Activated naive CD4-positive, alpha-beta T cell (primary cell): Measurements from ENCODE around the gene MYO10.
A peak's percentile ranks its signal among the peaks of the same experiment; 100 is the strongest.
"Not testable (repeated sequence)": the region's sequence is repeated elsewhere in the genome, so short reads cannot be mapped to it uniquely, and the experiment has no call there.

ENCODE experiments used
- DNase-seq, 4 experiments: peaks; one replicate each; lab custom pipeline; 2025; lab: John Stamatoyannopoulos, UW

The MYO10 gene

GRCh38 chr5:16668631-16669030, 267.5 kb downstream of the MYO10 start:
- no peak for DNase-seq

GRCh38 chr5:16668194-16668593, 267.9 kb downstream of the MYO10 start:
- no peak for DNase-seq

DNA sequence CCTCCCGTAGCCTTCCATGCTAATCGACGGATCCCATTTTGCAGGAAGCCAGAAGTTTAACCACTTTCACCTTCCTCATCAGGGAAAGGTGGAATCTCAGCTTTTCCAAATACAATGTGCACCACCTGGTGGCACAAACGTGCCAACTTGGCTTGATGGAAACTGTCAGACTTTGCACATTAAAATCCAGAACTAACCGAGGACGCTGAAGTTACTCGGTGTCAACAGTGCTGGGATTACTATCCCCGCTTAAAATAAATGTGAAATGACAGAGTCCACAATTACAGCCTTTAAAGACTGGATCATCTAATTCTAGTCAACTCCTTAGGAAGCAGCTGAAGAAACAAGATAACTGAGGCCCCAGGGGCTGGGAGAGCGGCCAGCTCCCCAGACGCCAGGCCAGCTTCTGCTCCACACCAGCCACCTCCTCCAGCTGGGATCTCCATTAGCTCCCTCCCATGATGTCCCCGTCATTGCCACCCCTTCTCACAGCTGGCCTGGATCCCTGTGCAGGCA, 269.1 kb downstream of the MYO10 start:
- DNase-seq: peak in 2 of 4 experiments; percentile 2 to 28

DNA sequence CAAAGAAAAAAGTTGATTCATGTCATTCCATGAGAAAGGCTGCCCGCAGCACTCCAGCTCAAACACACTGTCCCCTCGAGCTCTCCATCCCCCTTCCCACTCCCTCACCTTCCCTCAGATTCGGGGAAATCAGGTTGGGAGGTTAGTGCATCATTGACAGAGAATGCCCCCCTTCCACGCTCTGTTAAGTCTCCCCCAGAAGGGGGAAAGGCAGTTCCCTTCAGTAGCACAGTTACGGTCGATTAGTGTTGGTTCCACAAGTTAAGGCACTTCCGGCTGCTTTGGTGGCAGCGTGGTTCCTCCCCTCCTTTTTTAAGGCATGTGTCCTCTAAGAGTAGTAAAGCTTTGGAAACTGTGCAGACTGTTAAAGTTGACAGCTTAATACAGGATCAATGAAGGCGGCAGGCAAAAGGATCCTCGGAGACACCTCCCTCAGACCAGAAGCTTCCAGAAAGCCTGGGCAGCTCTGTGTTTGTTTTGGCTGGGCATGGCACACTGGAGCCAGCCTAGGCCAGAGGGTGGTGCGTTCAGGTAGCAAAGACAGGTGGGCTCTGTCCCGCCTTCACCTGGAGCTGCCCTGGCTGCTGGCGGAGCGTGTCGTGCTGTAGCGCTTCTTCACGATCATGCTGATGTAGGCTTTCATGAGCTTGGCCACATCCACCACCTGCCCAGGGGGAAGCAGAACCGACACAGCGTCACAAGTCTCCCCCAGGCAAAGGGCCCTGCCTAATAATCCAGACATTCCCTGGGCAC, 269.8 kb downstream of the MYO10 start:
- no peak for DNase-seq

GRCh38 chr5:16665601-16666000, 270.5 kb downstream of the MYO10 start:
- DNase-seq: no peak

GRCh38 chr5:16664368-16664767, 271.7 kb downstream of the MYO10 start:
- no peak for DNase-seq

DNA sequence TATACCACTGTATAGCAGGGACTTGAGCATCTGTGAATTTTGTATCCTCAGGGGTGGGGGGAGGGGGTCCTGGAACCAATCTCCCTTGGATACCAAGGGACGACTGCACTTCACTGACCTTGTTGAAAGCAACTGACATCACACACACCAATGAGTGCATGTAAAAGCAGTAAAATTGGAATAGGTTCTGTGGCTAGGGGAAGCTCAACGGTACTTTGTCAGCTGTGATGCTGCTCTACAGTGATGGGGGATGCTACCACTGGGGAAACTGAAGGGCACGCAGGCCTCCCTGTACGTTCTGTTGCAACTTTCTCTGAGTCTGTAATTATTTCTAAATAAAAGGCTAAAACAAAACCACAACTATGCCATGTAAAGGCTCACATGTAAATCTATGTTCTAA, 272.2 kb downstream of the MYO10 start:
- DNase-seq: no peak

DNA sequence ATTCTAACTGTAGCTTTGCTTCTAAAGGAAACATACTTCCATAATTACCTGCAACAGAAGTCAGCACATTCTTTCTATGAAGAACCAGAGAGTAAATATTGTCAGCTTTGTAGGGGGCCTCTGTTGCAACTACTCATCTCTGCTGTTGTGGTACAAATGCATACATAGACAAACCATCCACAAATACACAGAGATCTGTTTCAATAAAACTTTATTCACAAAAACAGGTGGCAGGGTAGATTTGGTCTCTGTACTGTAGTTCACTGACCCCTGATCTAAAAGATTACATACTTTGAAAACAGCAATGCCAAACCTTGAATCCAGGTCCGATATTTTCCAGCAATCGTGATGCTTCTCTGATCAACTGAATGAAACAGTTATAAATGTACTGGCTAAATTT, 274.4 kb downstream of the MYO10 start:
- no peak for DNase-seq

- DNase-seq: no peak
Observed at GRCh38 chr5:16660982-16661381, 275.1 kb downstream of the MYO10 start.

DNA sequence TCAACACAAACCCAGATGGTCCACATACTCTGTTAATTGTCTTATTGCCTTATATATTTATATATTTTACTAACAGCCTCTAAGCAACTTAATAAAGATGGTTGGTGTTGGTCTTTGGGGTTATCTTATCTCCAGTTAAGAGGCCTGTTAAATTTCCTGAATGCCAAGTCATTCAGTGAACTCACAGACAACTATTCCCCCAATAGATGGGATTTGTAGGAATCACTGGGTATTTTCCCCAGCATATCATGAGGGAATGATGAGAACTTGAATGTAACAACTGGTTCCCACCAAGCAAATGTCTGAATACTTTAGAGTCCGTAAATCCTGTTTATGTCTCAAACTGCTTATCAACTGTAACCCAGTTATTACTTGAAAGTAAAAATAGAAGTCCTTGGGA, 276.6 kb downstream of the MYO10 start:
- DNase-seq: no peak

GRCh38 chr5:16656561-16657191, 279.4 kb downstream of the MYO10 start:
- no peak for DNase-seq

DNA sequence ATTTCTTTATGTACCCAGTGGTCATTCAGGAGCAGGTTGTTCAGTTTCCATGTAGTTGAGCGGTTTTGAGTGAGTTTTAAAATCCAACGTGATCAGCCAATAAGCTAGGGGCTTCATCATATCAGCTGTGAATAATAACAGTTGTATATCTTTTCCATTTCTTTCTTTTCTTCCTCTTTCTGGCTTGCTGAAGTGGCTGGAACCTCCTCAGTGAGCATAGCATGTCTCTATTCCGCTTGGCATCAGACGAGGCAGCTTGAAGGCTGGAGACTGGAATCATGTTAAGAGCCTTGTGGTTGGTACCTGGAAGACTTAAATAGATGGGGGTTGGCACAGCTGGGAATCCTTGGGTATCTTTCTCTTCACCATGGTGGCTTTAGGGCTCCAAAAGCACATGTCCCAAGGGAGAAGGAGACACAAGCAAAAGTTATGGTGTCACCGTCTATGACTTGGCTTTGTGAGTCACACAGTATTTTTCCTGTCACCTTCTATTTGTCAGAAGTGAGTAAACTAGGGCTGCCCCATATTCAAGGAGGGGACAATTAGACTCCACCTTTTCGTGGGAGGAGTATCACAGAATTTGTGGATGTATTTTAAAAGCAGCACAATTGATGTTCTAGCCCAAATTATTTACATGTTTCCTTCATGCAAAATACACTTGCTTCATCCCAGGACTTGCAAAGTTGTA, 281.3 kb downstream of the MYO10 start:
- no peak for DNase-seq

DNA sequence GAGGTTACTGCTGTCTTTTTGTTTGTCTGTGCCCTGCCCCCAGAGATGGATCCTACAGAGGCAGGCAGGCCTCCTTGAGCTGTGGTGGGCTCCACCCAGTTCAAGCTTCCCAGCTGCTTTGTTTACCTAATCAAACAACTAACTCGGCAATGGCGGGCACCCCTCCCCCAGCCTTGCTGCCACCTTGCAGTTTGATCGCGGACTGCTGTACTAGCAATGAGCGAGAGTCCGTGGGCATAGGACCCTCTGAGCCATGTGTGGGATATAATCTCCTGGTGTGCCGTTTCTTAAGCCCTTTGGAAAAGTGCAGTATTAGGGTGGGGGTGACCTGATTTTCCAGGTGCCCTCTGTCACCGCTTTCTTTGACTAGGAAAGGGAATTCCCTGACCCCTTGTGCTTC, 287.3 kb downstream of the MYO10 start:
- not testable (repeated sequence) for DNase-seq

GRCh38 chr5:16644301-16644889, 291.7 kb downstream of the MYO10 start:
- no peak for DNase-seq

DNA sequence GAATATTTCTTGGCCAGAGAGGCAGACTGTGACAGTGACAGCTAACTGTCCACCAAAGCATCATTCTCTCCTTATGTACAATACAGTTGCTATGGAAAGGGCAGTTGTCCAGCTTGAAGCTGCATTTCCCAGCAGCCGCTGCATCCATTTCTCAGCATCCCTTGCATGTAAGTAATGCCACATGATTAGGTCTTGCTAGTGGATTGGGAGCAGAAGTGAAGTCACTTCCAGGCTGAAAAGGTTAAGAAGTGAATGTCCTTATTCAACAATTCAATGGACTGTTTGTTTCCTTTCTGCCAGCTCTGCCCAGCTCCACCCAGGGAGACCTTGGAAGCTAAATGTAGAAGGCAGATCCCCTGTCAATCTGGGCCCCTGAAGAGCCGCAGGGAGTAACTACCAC, 293.2 kb downstream of the MYO10 start:
- no peak for DNase-seq

GRCh38 chr5:16639206-16639605, 296.9 kb downstream of the MYO10 start:
- DNase-seq: no peak

- DNase-seq: no peak
Observed at GRCh38 chr5:16628376-16628775, 307.7 kb downstream of the MYO10 start.

GRCh38 chr5:16626696-16627264, 309.3 kb downstream of the MYO10 start:
- no peak for DNase-seq

DNA sequence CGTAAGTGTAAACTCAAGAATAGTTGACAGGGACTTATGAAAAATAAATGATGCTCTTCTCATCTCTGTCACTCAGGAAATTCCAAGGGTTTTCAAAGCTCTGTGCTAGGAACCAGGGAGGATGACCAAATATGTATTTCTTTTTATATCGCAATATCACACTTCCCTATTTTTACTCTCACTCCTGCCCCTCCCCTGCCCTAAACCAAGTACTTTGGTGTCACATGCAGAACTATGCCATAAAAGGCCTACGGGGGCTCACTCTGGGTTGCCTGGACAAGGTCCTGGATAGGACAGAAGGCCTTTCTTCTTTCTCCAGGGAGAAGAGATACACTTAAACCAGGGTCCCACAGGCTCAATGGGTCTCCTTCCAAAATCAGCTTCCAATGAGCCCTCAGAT, 311.0 kb downstream of the MYO10 start:
- no peak for DNase-seq

- no peak for DNase-seq
Observed at GRCh38 chr5:16619136-16619535, 317.0 kb downstream of the MYO10 start.

- no peak for DNase-seq
Observed at GRCh38 chr5:16618138-16618897, 317.8 kb downstream of the MYO10 start.
